T-helper 17 cell (primary cell): Measurements from ENCODE around the gene GPR83. TPM values are rescaled to one million over a fixed set of nuclear protein-coding genes. Genes with fewer than 3 reads are reported as not detected.
"Not testable (repeated sequence)": the region's sequence is repeated elsewhere in the genome, so short reads cannot be mapped to it uniquely, and the experiment has no call there.

Source experiments
- ATAC-seq: fragments of 150-1000 bp; cut with Tn5 transposase; 2 replicates; pipeline ENCODE4 v1.10.0; 2021; ENCODE audit warnings: mild to moderate bottlenecking, moderate library complexity
- DNase-seq, 3 donors: peaks; one replicate each; pipeline versions ENCODE4 v3.0.0 to v3.0.0-alpha.2; 2020 to 2021
- H3K9me3 ChIP-seq: one replicate; pipeline ENCODE4 v1.7.0; 2013; ENCODE audit warnings: low read length, mild to moderate bottlenecking; ENCODE audit not compliant: control insufficient read depth, poor library complexity, severe bottlenecking
- H3K27ac Mint-ChIP-seq: one replicate; pipeline ENCODE4 v1.8.0; 2022; ENCODE audit warnings: mild to moderate bottlenecking, moderate library complexity, mixed read lengths
- H3K27me3 Mint-ChIP-seq: one replicate; pipeline ENCODE4 v1.8.0; 2022; ENCODE audit warnings: mixed read lengths
- H3K36me3 Mint-ChIP-seq: one replicate; pipeline ENCODE4 v1.8.0; 2022; ENCODE audit warnings: low read depth, mixed read lengths
- H3K4me1 Mint-ChIP-seq: one replicate; pipeline ENCODE4 v1.8.0; 2022; ENCODE audit warnings: mild to moderate bottlenecking, mixed read lengths
- H3K4me3 Mint-ChIP-seq: one replicate; pipeline ENCODE4 v1.8.0; 2022; ENCODE audit warnings: mild to moderate bottlenecking, moderate library complexity, mixed read lengths
- total RNA-seq, 4 donors: library from RNA in 2 of 4; stranded (reverse) in 2 of 4; gene quantifications; one replicate each; pipeline ENCODE4 v1.2.3 and lab custom pipeline; 2022 to 2026

Gene GPR83
- total RNA-seq, 2 donors from 2014 or later = 0.10 to 0.22 TPM

- Mint-ChIP-seq H3K27ac (no peak overlapping the region), H3K36me3 (peaks cover 7% of the 10 kb centered on the region), H3K4me3 (no peak overlapping the region), H3K27me3 (peaks cover 38% of the 10 kb centered on the region), H3K4me1 (peaks cover 6% of the 10 kb centered on the region)
- DNase-seq (no peak), ATAC-seq (no peak)
- no peaks in the 10 kb centered on the region for H3K9me3 ChIP-seq
These were observed 1.1 kb upstream of the GPR83 start for GRCh38 chr11:94402355-94402754.

- Mint-ChIP-seq H3K4me1 (peaks cover 6% of the 10 kb centered on the region), H3K36me3 (peaks cover 7% of the 10 kb centered on the region), H3K4me3 (no peak overlapping the region), H3K27me3 (peaks cover 42% of the 10 kb centered on the region), H3K27ac (no peak overlapping the region)
- no peaks in the 10 kb centered on the region for H3K9me3 ChIP-seq
- ATAC-seq (no peak), DNase-seq (no peak)
These were observed 600 bp upstream of the GPR83 start for GRCh38 chr11:94401773-94402265.

- Mint-ChIP-seq H3K4me3 (peak overlapping the region; percentile 0), H3K4me1 (peaks cover 6% of the 10 kb centered on the region), H3K27me3 (peaks cover 51% of the 10 kb centered on the region), H3K27ac (no peak overlapping the region), H3K36me3 (peaks cover 7% of the 10 kb centered on the region)
- no peaks in the 10 kb centered on the region for H3K9me3 ChIP-seq
- no peak for DNase-seq
- no peak for ATAC-seq
These were observed 771 bp downstream of the GPR83 start for GRCh38 chr11:94400457-94400838.

- no peak for DNase-seq
- H3K4me3 Mint-ChIP-seq = no peak overlapping the region
- peaks cover 55% of the 10 kb centered on the region for H3K27me3 Mint-ChIP-seq
- H3K4me1 Mint-ChIP-seq = peaks cover 6% of the 10 kb centered on the region
- H3K36me3 Mint-ChIP-seq = peaks cover 7% of the 10 kb centered on the region
- H3K27ac Mint-ChIP-seq = no peak overlapping the region
- no peaks in the 10 kb centered on the region for H3K9me3 ChIP-seq
- ATAC-seq = no peak
These were observed 1.2 kb downstream of the GPR83 start for GRCh38 chr11:94400050-94400449.

GRCh38 chr11:94398101-94398500 is 3.1 kb downstream of the GPR83 start:
- H3K27me3 Mint-ChIP-seq = peaks cover 56% of the 10 kb centered on the region
- no peak overlapping the region for H3K27ac Mint-ChIP-seq
- ATAC-seq = no peak
- H3K4me3 Mint-ChIP-seq = no peak overlapping the region
- H3K36me3 Mint-ChIP-seq = peaks cover 7% of the 10 kb centered on the region
- H3K4me1 Mint-ChIP-seq = peaks cover 6% of the 10 kb centered on the region
- DNase-seq = no peak
- no peaks in the 10 kb centered on the region for H3K9me3 ChIP-seq

- no peak for ATAC-seq
- Mint-ChIP-seq H3K36me3 (peaks cover 7% of the 10 kb centered on the region), H3K4me3 (no peak overlapping the region), H3K4me1 (peaks cover 6% of the 10 kb centered on the region), H3K27me3 (peaks cover 56% of the 10 kb centered on the region), H3K27ac (no peak overlapping the region)
- no peaks in the 10 kb centered on the region for H3K9me3 ChIP-seq
- DNase-seq = no peak
These were observed 4.9 kb downstream of the GPR83 start for GRCh38 chr11:94396282-94396681.

- H3K4me1 Mint-ChIP-seq, H3K9me3 ChIP-seq, H3K4me3 Mint-ChIP-seq, H3K36me3 Mint-ChIP-seq, DNase-seq, ATAC-seq, H3K27ac Mint-ChIP-seq: not testable (repeated sequence)
- peaks cover 14% of the 10 kb centered on the region for H3K27me3 Mint-ChIP-seq
These were observed 9.3 kb downstream of the GPR83 start for GRCh38 chr11:94391937-94392336.

GRCh38 chr11:94379613-94380012 is 21.6 kb downstream of the GPR83 start:
- H3K9me3 ChIP-seq = no peaks in the 10 kb centered on the region
- DNase-seq = no peak
- H3K4me3 Mint-ChIP-seq = no peak overlapping the region
- H3K27me3 Mint-ChIP-seq = peaks cover 10% of the 10 kb centered on the region
- no peak for ATAC-seq
- H3K4me1 Mint-ChIP-seq = no peaks in the 10 kb centered on the region
- no peaks in the 10 kb centered on the region for H3K36me3 Mint-ChIP-seq
- no peak overlapping the region for H3K27ac Mint-ChIP-seq

- no peak for DNase-seq
- no peaks in the 10 kb centered on the region for H3K4me1 Mint-ChIP-seq
- no peak overlapping the region for H3K27ac Mint-ChIP-seq
- peaks cover 10% of the 10 kb centered on the region for H3K27me3 Mint-ChIP-seq
- ATAC-seq = no peak
- H3K4me3 Mint-ChIP-seq = no peak overlapping the region
- H3K9me3 ChIP-seq = no peaks in the 10 kb centered on the region
- no peaks in the 10 kb centered on the region for H3K36me3 Mint-ChIP-seq
These were observed 24.4 kb downstream of the GPR83 start for GRCh38 chr11:94376841-94377240.

GRCh38 chr11:94370576-94370975 is 30.6 kb downstream of the GPR83 start:
- not testable (repeated sequence) for H3K9me3 ChIP-seq, H3K4me3 Mint-ChIP-seq, H3K36me3 Mint-ChIP-seq, H3K27me3 Mint-ChIP-seq, DNase-seq, H3K4me1 Mint-ChIP-seq, ATAC-seq
- peak overlapping the region; percentile 24 for H3K27ac Mint-ChIP-seq

GRCh38 chr11:94350850-94351563 is 50.2 kb downstream of the GPR83 start:
- DNase-seq, H3K4me3 Mint-ChIP-seq, H3K27ac Mint-ChIP-seq, H3K36me3 Mint-ChIP-seq, H3K4me1 Mint-ChIP-seq, H3K9me3 ChIP-seq, ATAC-seq: not testable (repeated sequence)
- H3K27me3 Mint-ChIP-seq = peaks cover 23% of the 10 kb centered on the region

GRCh38 chr11:94346311-94346710 is 54.9 kb downstream of the GPR83 start:
- not testable (repeated sequence) for H3K27me3 Mint-ChIP-seq, ATAC-seq, H3K4me1 Mint-ChIP-seq, H3K36me3 Mint-ChIP-seq, H3K9me3 ChIP-seq, H3K27ac Mint-ChIP-seq, DNase-seq, H3K4me3 Mint-ChIP-seq

- no peaks in the 10 kb centered on the region for H3K36me3 Mint-ChIP-seq
- no peak overlapping the region for H3K4me3 Mint-ChIP-seq
- no peaks in the 10 kb centered on the region for H3K27me3 Mint-ChIP-seq
- ATAC-seq = no peak
- DNase-seq = no peak
- no peaks in the 10 kb centered on the region for H3K4me1 Mint-ChIP-seq
- no peaks in the 10 kb centered on the region for H3K9me3 ChIP-seq
- H3K27ac Mint-ChIP-seq = no peak overlapping the region
These were observed 57.7 kb downstream of the GPR83 start for GRCh38 chr11:94343495-94343894.

- Mint-ChIP-seq H3K36me3 (no peaks in the 10 kb centered on the region), H3K4me1 (no peaks in the 10 kb centered on the region), H3K27ac (no peak overlapping the region), H3K27me3 (peaks cover 2% of the 10 kb centered on the region), H3K4me3 (no peak overlapping the region)
- ATAC-seq (no peak), DNase-seq (no peak)
- no peaks in the 10 kb centered on the region for H3K9me3 ChIP-seq
These were observed 59.0 kb downstream of the GPR83 start for GRCh38 chr11:94342250-94342649.
